ENCODE results near the gene ABCG2.

Gene ABCG2

GRCh38 chr4:88062843-88063242, 95.6 kb downstream of the ABCG2 start:
- no peak for DNase-seq

- no peak for DNase-seq
These were observed 96.1 kb downstream of the ABCG2 start for GRCh38 chr4:88062311-88062710.

GRCh38 chr4:88060431-88060830, 98.0 kb downstream of the ABCG2 start:
- DNase-seq: no peak

- no peak for DNase-seq
These were observed 98.7 kb downstream of the ABCG2 start for GRCh38 chr4:88059766-88060165.

- no peak for DNase-seq
These were observed 100.1 kb downstream of the ABCG2 start for GRCh38 chr4:88058295-88058694.

- no peak for DNase-seq
These were observed 103.5 kb downstream of the ABCG2 start for GRCh38 chr4:88054901-88055300.

GRCh38 chr4:88054229-88054628, 104.2 kb downstream of the ABCG2 start:
- DNase-seq: no peak

- DNase-seq: no peak
These were observed 113.4 kb downstream of the ABCG2 start for GRCh38 chr4:88045021-88045420.

- DNase-seq: no peak
These were observed 114.7 kb downstream of the ABCG2 start for GRCh38 chr4:88043586-88044340.

GRCh38 chr4:88043001-88043400, 115.4 kb downstream of the ABCG2 start:
- DNase-seq: no peak

- no peak for DNase-seq
These were observed 116.8 kb downstream of the ABCG2 start for GRCh38 chr4:88041626-88042025.

GRCh38 chr4:88040707-88041106, 117.7 kb downstream of the ABCG2 start:
- no peak for DNase-seq
